Measurements from ENCODE around the gene PLA2G4C.

- TF ChIP-seq CTCF (IDR thresholded peaks at IDR 0.05; ENCODE audit: low read length) = no peak
- TF ChIP-seq EZH2 (IDR thresholded peaks at IDR 0.05; ENCODE audit: borderline replicate concordance, low read length) = no peak
Observed at GRCh38 chr19:48094855-48095203, 15.8 kb downstream of the PLA2G4C start.

All from OCI-LY1 (cell line).